IMR-90 (cell line): ENCODE measurements around the gene ZBTB8A. TPM values are rescaled to one million over a fixed set of nuclear protein-coding genes. Genes with fewer than 3 reads are reported as not detected.

ENCODE experiments used
- ATAC-seq: fragments of 200-7000 bp; cut with Tn5 transposase; 2 replicates; pipeline ENCODE4 v1.9.1; 2020; ENCODE audit warnings: low read depth, mild to moderate bottlenecking, moderate library complexity
- BruUV-seq: library from RNA; stranded (reverse); fragments of 400-500 nt; replicated peaks from 2 replicates; lab custom pipeline; 2021; lab: Mats Ljungman, UMichigan
- CTCF ChIA-PET: fragments of 300-600 bp; formaldehyde crosslinking; extraction: SDS; loops from one replicate; lab custom pipeline; 2021; ENCODE audit warnings: antibody characterized with exemption; lab: Yijun Ruan, JAX
- POLR2A ChIA-PET: fragments of 300-600 bp; sonication (Branson Sonifier 250); formaldehyde crosslinking; loops from one replicate; lab custom pipeline; 2022; ENCODE audit warnings: antibody characterized with exemption; ENCODE audit not compliant: unreplicated experiment; lab: Charles Lee
- DNase-seq: peaks from one replicate; pipeline ENCODE4 v3.0.0; 2013
- H2AFZ ChIP-seq: replicated peaks from 2 replicates; pipeline ENCODE3; 2013; ENCODE audit warnings: low read length, mild to moderate bottlenecking; ENCODE audit not compliant: poor library complexity
- H2AK5ac ChIP-seq: 2 replicates; pipeline ENCODE4 v1.6.1; 2013; ENCODE audit warnings: low read depth, low read length, inconsistent platforms
- H2AK9ac ChIP-seq: replicated peaks from 2 replicates; pipeline ENCODE3; 2013; ENCODE audit warnings: mild to moderate bottlenecking, low read depth, low read length, moderate library complexity; ENCODE audit not compliant: poor library complexity
- H2BK120ac ChIP-seq: 2 replicates; pipeline ENCODE4 v1.6.1; 2013; ENCODE audit warnings: low read depth, low read length, inconsistent platforms
- H2BK15ac ChIP-seq: 3 replicates; pipeline ENCODE4 v1.6.1; 2013; ENCODE audit warnings: low read depth, low read length, inconsistent platforms
- H2BK20ac ChIP-seq: 2 replicates; pipeline ENCODE4 v1.6.1; 2013; ENCODE audit warnings: low read depth, mild to moderate bottlenecking, inconsistent platforms, low read length, moderate library complexity
- H2BK5ac ChIP-seq: 2 replicates; pipeline ENCODE4 v1.6.1; 2013; ENCODE audit warnings: mild to moderate bottlenecking, low read depth, low read length, inconsistent platforms; ENCODE audit not compliant: poor library complexity, severe bottlenecking
- H3K14ac ChIP-seq: replicated peaks from 2 replicates; pipeline ENCODE4 v1.6.1; 2013; ENCODE audit warnings: low read depth, low read length, inconsistent platforms
- H3K18ac ChIP-seq: 2 replicates; pipeline ENCODE4 v1.6.1; 2013; ENCODE audit warnings: low read depth, low read length, control low read depth
- H3K23ac ChIP-seq: 2 replicates; pipeline ENCODE4 v1.6.1; 2013; ENCODE audit warnings: low read depth, low read length, inconsistent platforms
- H3K27ac ChIP-seq: 2 replicates; pipeline ENCODE4 v1.5.1; 2013; ENCODE audit warnings: mild to moderate bottlenecking, control low read depth, low read length; ENCODE audit not compliant: insufficient read depth
- H3K27me3 ChIP-seq: 2 replicates; pipeline ENCODE4 v1.6.1; 2013; ENCODE audit warnings: low read length; ENCODE audit not compliant: control insufficient read depth, insufficient read depth
- H3K36me3 ChIP-seq: 2 replicates; pipeline ENCODE4 v1.6.1; 2013; ENCODE audit warnings: low read length, mixed read lengths; ENCODE audit not compliant: control insufficient read depth, insufficient read depth
- H3K4ac ChIP-seq: 2 replicates; pipeline ENCODE4 v1.6.1; 2013; ENCODE audit warnings: low read depth, low read length, inconsistent platforms
- H3K4me1 ChIP-seq: 2 replicates; pipeline ENCODE4 v1.6.1; 2013; ENCODE audit warnings: low read length, mixed read lengths; ENCODE audit not compliant: control insufficient read depth, insufficient read depth
- H3K4me2 ChIP-seq: 2 replicates; pipeline ENCODE4 v1.6.1; 2013; ENCODE audit warnings: low read depth, mild to moderate bottlenecking, control low read depth, low read length, moderate library complexity
- H3K4me3 ChIP-seq: 2 replicates; pipeline ENCODE4 v1.5.1; 2013; ENCODE audit warnings: low read depth, mild to moderate bottlenecking, control low read depth, low read length, moderate library complexity; ENCODE audit not compliant: insufficient read depth
- H3K56ac ChIP-seq: 2 replicates; pipeline ENCODE4 v1.6.1; 2013; ENCODE audit warnings: low read length, inconsistent platforms; ENCODE audit not compliant: insufficient read depth; ENCODE audit errors: extremely low read depth
- H3K79me1 ChIP-seq, 2 experiments: 2 replicates each; pipeline ENCODE4 v1.6.1; 2013; ENCODE audit warnings: low read length in 2 of 2, inconsistent platforms in 1 of 2, low read depth in 1 of 2
- H3K9ac ChIP-seq: 2 replicates; pipeline ENCODE4 v1.6.1; 2013; ENCODE audit warnings: low read depth, low read length, control low read depth
- H3K9me1 ChIP-seq: 2 replicates; pipeline ENCODE4 v1.6.1; 2013; ENCODE audit warnings: low read length, inconsistent platforms; ENCODE audit not compliant: insufficient read depth
- H3K9me3 ChIP-seq: 2 replicates; pipeline ENCODE4 v1.6.1; 2013; ENCODE audit warnings: low read length; ENCODE audit not compliant: control insufficient read depth, insufficient read depth
- H4K20me1 ChIP-seq: 2 replicates; pipeline ENCODE4 v1.6.1; 2013; ENCODE audit warnings: low read length, inconsistent platforms; ENCODE audit not compliant: insufficient read depth
- H4K5ac ChIP-seq: 2 replicates; pipeline ENCODE4 v1.6.1; 2013; ENCODE audit warnings: mild to moderate bottlenecking, low read depth, low read length, control low read depth
- H4K8ac ChIP-seq, 2 experiments: 2 replicates each; pipeline ENCODE4 v1.6.1; 2013; ENCODE audit warnings: low read depth in 2 of 2, low read length in 2 of 2, control low read depth in 1 of 2, inconsistent platforms in 1 of 2
- H4K91ac ChIP-seq: 2 replicates; pipeline ENCODE4 v1.6.1; 2013; ENCODE audit warnings: low read depth, low read length, inconsistent platforms; ENCODE audit not compliant: insufficient read depth
- BHLHE40 ChIP-seq: fragments of 150-350 bp; IDR thresholded peaks from 2 replicates; pipeline ENCODE4 v1.6.1; 2016; ENCODE audit warnings: mild to moderate bottlenecking, low read depth, low read length
- CEBPB ChIP-seq: IDR thresholded peaks from 2 replicates; pipeline ENCODE4 v1.6.1; 2012; ENCODE audit warnings: low read depth, low read length, improper control_type of control experiment
- CHD1 ChIP-seq: IDR thresholded peaks from 2 replicates; pipeline ENCODE4 v1.6.1; 2012; ENCODE audit warnings: low read depth, low read length, improper control_type of control experiment
- CTCF ChIP-seq: conservative IDR thresholded peaks from 2 replicates; pipeline ENCODE4 v1.5.1; 2012; ENCODE audit warnings: mild to moderate bottlenecking, low read depth, low read length, improper control_type of control experiment
- FOS ChIP-seq: fragments of 150-350 bp; IDR thresholded peaks from 2 replicates; pipeline ENCODE4 v1.6.1; 2016; ENCODE audit warnings: low read depth, low read length
- MAFK ChIP-seq: IDR thresholded peaks from 2 replicates; pipeline ENCODE4 v1.6.1; 2012; ENCODE audit warnings: low read depth, low read length, improper control_type of control experiment
- MAZ ChIP-seq: IDR thresholded peaks from 2 replicates; pipeline ENCODE4 v1.6.1; 2012; ENCODE audit warnings: low read depth, mild to moderate bottlenecking, low read length, improper control_type of control experiment, moderate library complexity, borderline replicate concordance
- MXI1 ChIP-seq: IDR thresholded peaks from 2 replicates; pipeline ENCODE4 v1.6.1; 2012; ENCODE audit warnings: low read depth, mild to moderate bottlenecking, low read length, moderate library complexity, borderline replicate concordance
- NFE2L2 ChIP-seq: fragments of 150-350 bp; IDR thresholded peaks from 2 replicates; pipeline ENCODE4 v1.6.1; 2016; ENCODE audit warnings: low read depth, mild to moderate bottlenecking, low read length
- POLR2A ChIP-seq: IDR thresholded peaks from 2 replicates; pipeline ENCODE4 v1.6.1; 2012; ENCODE audit warnings: mild to moderate bottlenecking, low read depth, low read length
- RAD21 ChIP-seq: IDR thresholded peaks from 2 replicates; pipeline ENCODE4 v1.6.1; 2012; ENCODE audit warnings: low read length, improper control_type of control experiment
- RCOR1 ChIP-seq: IDR thresholded peaks from 2 replicates; pipeline ENCODE4 v1.6.1; 2012; ENCODE audit warnings: mild to moderate bottlenecking, low read length, improper control_type of control experiment; ENCODE audit not compliant: insufficient replicate concordance
- RFX5 ChIP-seq: IDR thresholded peaks from 2 replicates; pipeline ENCODE4 v1.8.0; 2012; ENCODE audit warnings: low read depth, mild to moderate bottlenecking, low read length, moderate library complexity
- SMC3 ChIP-seq: fragments of 150-350 bp; IDR thresholded peaks from 2 replicates; pipeline ENCODE4 v1.6.1; 2016; ENCODE audit warnings: low read depth, mild to moderate bottlenecking, antibody characterized with exemption, low read length, moderate library complexity
- WGBS, 2 experiments: methylation state at CpG; one replicate each; pipeline versions ENCODE4 v1.1.5 to v1.1.7; 2013; ENCODE audit warnings: missing lambda C conversion rate in 2 of 2; ENCODE audit not compliant: insufficient read length in 1 of 2; ENCODE audit errors: extremely low coverage in 2 of 2; 5-methylcytosine and 5-hydroxymethylcytosine counted together
- dilution Hi-C: fragments of 300-500 bp; cut with HindIII; formaldehyde crosslinking; loops from one replicate; pipeline ENCODE4 v1.14.3; 2018; ENCODE audit warnings: low sequenced_read_pairs; ENCODE audit not compliant: unreplicated experiment
- in situ Hi-C: fragments of 300-500 bp; cut with MboI; formaldehyde crosslinking; loops from 3 replicates; pipeline ENCODE4 v1.14.3; 2019; ENCODE audit warnings: low sequenced_read_pairs, inconsistent platforms, mixed read lengths
- intact Hi-C: fragments of 100-400 bp; cut with micrococcal nuclease; formaldehyde crosslinking; loops from 2 replicates; pipeline ENCODE4 v1.10.0; 2022
- polyA plus RNA-seq, 3 experiments: library from polyadenylated mRNA; depleted of rRNA; stranded (reverse); fragments of >200 nt; gene quantifications; 2 replicates each; pipeline ENCODE4 v1.2.3, GENCODE V29; 2012; ENCODE audit warnings: low replicate concordance in 1 of 3
- total RNA-seq: library from RNA; depleted of rRNA; stranded (reverse); fragments of >200 nt; gene quantifications from 2 replicates; pipeline ENCODE4 v1.2.3, GENCODE V29; 2012
- TF ChIP-seq, protein P1 (sequence below): fragments of 150-350 bp; IDR thresholded peaks from 2 replicates; pipeline ENCODE4 v1.6.1; 2017; ENCODE audit warnings: mild to moderate bottlenecking, antibody characterized with exemption, low read length, low read depth
- TF ChIP-seq, protein P2 (sequence below): fragments of 150-350 bp; IDR thresholded peaks from 2 replicates; pipeline ENCODE4 v1.6.1; 2016; ENCODE audit warnings: low read depth, mild to moderate bottlenecking, low read length, moderate library complexity, borderline replicate concordance

The ZBTB8A gene
- total and polyA plus RNA-seq, 2 of the 4 experiments (the other 2 are of a cell fraction): 2.1 to 6.1 TPM

- no peak overlapping the region for H4K91ac ChIP-seq
- BruUV-seq: no TSS peak
- H2AK5ac ChIP-seq: no peak overlapping the region
- H3K14ac ChIP-seq: no peak overlapping the region
- H2AFZ ChIP-seq: no peak overlapping the region
- peak; percentile 7 for DNase-seq
- H3K4me2 ChIP-seq: no peak overlapping the region
- intact Hi-C loops: no loop called here
- H3K36me3 ChIP-seq: peaks cover 13% of the 10 kb centered on the region
- peaks cover 0 to 6% of the 10 kb centered on the region in 2 experiments; a peak in 3 of 4 replicates for H3K79me1 ChIP-seq
- no peak overlapping the region for H2BK20ac ChIP-seq
- no peak overlapping the region for H3K23ac ChIP-seq
- no peaks in the 10 kb centered on the region; the same call in 1 of the 2 replicates for H4K20me1 ChIP-seq
- ATAC-seq: no peak
- POLR2A ChIA-PET: no interaction called here
- CTCF ChIA-PET: no interaction called here
- TF ChIP-seq NFE2L2 (no peak), MAFK (no peak), RAD21 (no peak), FOS (no peak), CTCF (no peak), MAZ (no peak), SMC3 (no peak), BHLHE40 (no peak), MXI1 (no peak), CEBPB (no peak), RCOR1 (no peak), POLR2A (no peak), RFX5 (no peak), CHD1 (no peak)
- TF ChIP-seq, protein P1, sequence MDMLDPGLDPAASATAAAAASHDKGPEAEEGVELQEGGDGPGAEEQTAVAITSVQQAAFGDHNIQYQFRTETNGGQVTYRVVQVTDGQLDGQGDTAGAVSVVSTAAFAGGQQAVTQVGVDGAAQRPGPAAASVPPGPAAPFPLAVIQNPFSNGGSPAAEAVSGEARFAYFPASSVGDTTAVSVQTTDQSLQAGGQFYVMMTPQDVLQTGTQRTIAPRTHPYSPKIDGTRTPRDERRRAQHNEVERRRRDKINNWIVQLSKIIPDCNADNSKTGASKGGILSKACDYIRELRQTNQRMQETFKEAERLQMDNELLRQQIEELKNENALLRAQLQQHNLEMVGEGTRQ: no peak
- TF ChIP-seq, protein P2, sequence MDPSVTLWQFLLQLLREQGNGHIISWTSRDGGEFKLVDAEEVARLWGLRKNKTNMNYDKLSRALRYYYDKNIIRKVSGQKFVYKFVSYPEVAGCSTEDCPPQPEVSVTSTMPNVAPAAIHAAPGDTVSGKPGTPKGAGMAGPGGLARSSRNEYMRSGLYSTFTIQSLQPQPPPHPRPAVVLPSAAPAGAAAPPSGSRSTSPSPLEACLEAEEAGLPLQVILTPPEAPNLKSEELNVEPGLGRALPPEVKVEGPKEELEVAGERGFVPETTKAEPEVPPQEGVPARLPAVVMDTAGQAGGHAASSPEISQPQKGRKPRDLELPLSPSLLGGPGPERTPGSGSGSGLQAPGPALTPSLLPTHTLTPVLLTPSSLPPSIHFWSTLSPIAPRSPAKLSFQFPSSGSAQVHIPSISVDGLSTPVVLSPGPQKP: no peak
- H3K9ac ChIP-seq: no peak overlapping the region
- no peaks in the 10 kb centered on the region for H3K9me3 ChIP-seq
- H3K18ac ChIP-seq: no peak overlapping the region
- no peak overlapping the region for H2BK15ac ChIP-seq
- no peak overlapping the region for H3K4me3 ChIP-seq
- peaks cover 6% of the 10 kb centered on the region; the same call in 1 of the 2 replicates for H3K9me1 ChIP-seq
- H3K4me1 ChIP-seq: no peaks in the 10 kb centered on the region
- no peak overlapping the region for H2AK9ac ChIP-seq
- in situ Hi-C loops: no loop called here
- no peaks in the 10 kb centered on the region for H3K27me3 ChIP-seq
- no peak overlapping the region for H3K56ac ChIP-seq
- no peak overlapping the region for H2BK5ac ChIP-seq
- H3K4ac ChIP-seq: no peak overlapping the region
- no peak overlapping the region for H2BK120ac ChIP-seq
- dilution Hi-C loops: no loop called here
- WGBS, 2 experiments: no CpG with 5 or more reads among the region's 1 CpG
- no peak overlapping the region for H4K5ac ChIP-seq
- no peak overlapping the region for H4K8ac ChIP-seq
- no peak overlapping the region for H3K27ac ChIP-seq
Observed at GRCh38 chr1:32626176-32626575, 86.9 kb downstream of the ZBTB8A start.
